ENCODE measurements around the gene FAM131B.

- no peak for TF ChIP-seq EP300 (IDR thresholded peaks at IDR 0.05)
- TF ChIP-seq CTCF (IDR thresholded peaks at IDR 0.05): no peak
- no peak for TF ChIP-seq POLR2A (IDR thresholded peaks at IDR 0.05)
Measured at GRCh38 chr7:143372070-143372469, 9.6 kb upstream of the FAM131B start.

All from ovary (tissue), 3 donors.